Fibroblast of the aortic adventitia (primary cell): ENCODE results near the gene ADIPOR2. TPM values are rescaled to one million over a fixed set of nuclear protein-coding genes. Genes with fewer than 3 reads are reported as not detected.
A peak's percentile ranks its signal among the peaks of the same experiment; 100 is the strongest.

Experiments
- DNase-seq: peaks from one replicate; pipeline ENCODE4 v3.0.0-alpha.2; 2010; ENCODE audit warnings: low read depth
- H3K4me3 ChIP-seq: 2 replicates; pipeline ENCODE4 v1.5.1; 2011; ENCODE audit warnings: low read depth, mild to moderate bottlenecking, control low read depth, low read length, moderate library complexity
- CTCF ChIP-seq: IDR thresholded peaks from 2 replicates; pipeline ENCODE4 v1.5.1; 2011; ENCODE audit warnings: mild to moderate bottlenecking, low read length, control low read depth, inconsistent platforms; ENCODE audit not compliant: insufficient read depth
- total RNA-seq: library from RNA; depleted of rRNA; stranded (reverse); fragments of >200 nt; gene quantifications from 2 replicates; pipeline ENCODE4 v1.2.3, GENCODE V29; 2012; ENCODE audit warnings: low replicate concordance

ADIPOR2 gene
- total RNA-seq, 1 donor = 26.0 TPM

DNA sequence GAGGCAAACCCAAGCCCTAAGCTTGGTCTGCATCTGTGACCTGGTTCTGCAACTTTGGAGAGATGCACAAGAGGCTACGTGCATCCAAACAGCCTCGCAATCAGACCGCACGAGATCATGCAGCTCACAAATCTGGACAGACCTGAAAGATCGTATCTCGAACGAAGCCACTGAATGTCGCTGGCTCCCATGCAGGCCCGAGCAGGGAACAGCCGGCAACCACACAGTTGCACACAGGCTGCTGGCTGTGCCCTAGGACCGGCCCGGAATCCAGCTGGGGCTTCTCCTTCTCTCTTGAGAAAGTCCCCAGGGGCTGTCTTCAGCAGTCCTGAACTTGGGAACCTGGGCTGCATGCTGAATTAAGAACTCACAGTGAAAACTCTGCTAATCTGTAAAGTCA, 34.0 kb upstream of the ADIPOR2 start:
- no peak for TF ChIP-seq CTCF
- H3K4me3 ChIP-seq = no peak overlapping the region
- DNase-seq = no peak

GRCh38 chr12:1657688-1658087, 33.2 kb upstream of the ADIPOR2 start:
- no peak overlapping the region for H3K4me3 ChIP-seq
- DNase-seq = no peak
- TF ChIP-seq CTCF = no peak

DNA sequence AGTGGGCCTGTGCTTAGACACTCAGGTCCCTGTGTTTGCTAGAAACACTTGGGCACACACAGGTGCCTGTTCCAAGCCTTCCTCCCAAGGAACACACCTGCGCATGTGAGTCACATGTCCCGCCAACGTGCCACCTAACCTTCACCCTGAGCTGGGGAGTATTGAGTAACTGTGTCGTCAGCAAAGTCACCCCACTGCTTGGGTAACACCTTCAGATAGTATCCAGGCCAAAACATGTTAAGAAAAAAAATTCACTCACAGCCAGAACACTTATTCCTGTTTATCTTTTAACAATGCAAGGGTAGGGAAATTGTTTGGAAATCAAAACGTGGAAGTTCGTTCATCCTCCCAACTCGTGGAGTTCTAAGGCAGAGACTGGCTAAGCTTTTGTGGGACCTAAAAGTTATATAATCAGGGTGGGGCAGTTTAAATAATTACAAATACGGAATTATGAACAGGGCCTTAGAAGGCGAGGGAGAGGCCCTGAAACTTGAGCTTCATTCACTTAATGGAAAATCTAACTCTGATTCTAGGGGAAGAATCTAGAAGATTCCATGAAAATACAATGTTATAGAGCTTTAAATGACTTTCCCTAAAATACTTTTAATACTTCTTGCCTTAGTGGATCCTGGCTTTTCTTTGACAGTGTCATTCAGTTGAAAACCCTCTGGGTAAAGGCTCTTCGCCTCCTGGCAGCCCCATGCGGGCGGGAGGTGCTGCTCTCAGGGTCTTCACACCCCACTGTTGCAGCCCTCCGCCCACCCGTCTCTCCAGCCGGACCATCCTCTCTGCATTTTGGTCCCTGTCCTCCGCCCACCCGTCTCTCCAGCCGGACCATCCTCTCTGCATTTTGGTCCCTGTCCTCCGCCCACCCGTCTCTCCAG, 30.3 kb upstream of the ADIPOR2 start:
- peak; percentile 37 for DNase-seq
- TF ChIP-seq CTCF = no peak

GRCh38 chr12:1661553-1662335, 29.1 kb upstream of the ADIPOR2 start:
- H3K4me3 ChIP-seq = peak overlapping the region; percentile 63
- no peak for TF ChIP-seq CTCF
- peak; percentile 56 for DNase-seq

More for the DNA sequence above, 30.3 kb upstream of the ADIPOR2 start:
- H3K4me3 ChIP-seq = no peak overlapping the region

GRCh38 chr12:1662761-1663439, 28.0 kb upstream of the ADIPOR2 start:
- peak; percentile 30 for TF ChIP-seq CTCF
- H3K4me3 ChIP-seq = no peak overlapping the region
- DNase-seq = no peak

GRCh38 chr12:1663440-1664132, 27.3 kb upstream of the ADIPOR2 start:
- TF ChIP-seq CTCF = no peak
- H3K4me3 ChIP-seq = no peak overlapping the region
- DNase-seq = no peak
